ENCODE results near the gene CROCC2.

DNA sequence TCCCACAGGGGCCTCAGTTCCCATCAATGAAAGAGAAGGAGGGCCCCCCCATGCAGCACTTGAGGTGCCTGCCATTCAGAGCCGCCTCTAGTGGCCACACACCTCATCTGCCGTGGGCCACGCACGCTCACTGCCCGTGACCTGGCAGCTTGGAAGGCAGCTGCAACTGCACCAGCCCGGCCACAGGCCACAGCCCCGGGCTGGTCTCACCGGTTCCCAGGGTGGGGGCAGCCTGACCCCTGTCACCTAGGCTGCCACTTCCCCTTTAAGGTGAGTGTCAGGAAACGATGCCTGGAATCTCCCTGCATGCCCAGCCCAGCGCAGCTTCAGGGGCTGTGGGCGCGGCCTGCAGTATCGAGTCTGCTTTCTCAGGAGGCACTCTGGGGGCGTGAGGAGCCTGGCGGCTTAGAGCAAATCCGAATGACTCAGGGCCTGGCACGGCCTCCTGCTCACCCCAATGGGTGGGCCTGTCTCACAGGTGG lies 12.7 kb upstream of the CROCC2 start:
- TF ChIP-seq, protein P1, sequence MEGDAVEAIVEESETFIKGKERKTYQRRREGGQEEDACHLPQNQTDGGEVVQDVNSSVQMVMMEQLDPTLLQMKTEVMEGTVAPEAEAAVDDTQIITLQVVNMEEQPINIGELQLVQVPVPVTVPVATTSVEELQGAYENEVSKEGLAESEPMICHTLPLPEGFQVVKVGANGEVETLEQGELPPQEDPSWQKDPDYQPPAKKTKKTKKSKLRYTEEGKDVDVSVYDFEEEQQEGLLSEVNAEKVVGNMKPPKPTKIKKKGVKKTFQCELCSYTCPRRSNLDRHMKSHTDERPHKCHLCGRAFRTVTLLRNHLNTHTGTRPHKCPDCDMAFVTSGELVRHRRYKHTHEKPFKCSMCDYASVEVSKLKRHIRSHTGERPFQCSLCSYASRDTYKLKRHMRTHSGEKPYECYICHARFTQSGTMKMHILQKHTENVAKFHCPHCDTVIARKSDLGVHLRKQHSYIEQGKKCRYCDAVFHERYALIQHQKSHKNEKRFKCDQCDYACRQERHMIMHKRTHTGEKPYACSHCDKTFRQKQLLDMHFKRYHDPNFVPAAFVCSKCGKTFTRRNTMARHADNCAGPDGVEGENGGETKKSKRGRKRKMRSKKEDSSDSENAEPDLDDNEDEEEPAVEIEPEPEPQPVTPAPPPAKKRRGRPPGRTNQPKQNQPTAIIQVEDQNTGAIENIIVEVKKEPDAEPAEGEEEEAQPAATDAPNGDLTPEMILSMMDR (conservative IDR thresholded peaks at IDR 0.05; ENCODE audit: low read length): no peak
- no peak for TF ChIP-seq EZH2phosphoT487 (IDR thresholded peaks at IDR 0.05; ENCODE audit: borderline replicate concordance, low read depth, low read length)
